HG03558 (cell line): ENCODE data around the gene SART3.
"Not testable (repeated sequence)": the region's sequence is repeated elsewhere in the genome, so short reads cannot be mapped to it uniquely, and the experiment has no call there.

Experiments used
- ATAC-seq: cut with Tn5 transposase; IDR thresholded peaks from one replicate; pipeline ENCODE4 v1.9.1; 2021; ENCODE audit warnings: moderate number of reproducible peaks; ENCODE audit not compliant: unreplicated experiment; ENCODE audit errors: extremely low read depth

The SART3 gene

GRCh38 chr12:108507971-108508642 lies 52.9 kb downstream of the SART3 start:
- ATAC-seq = no peak

GRCh38 chr12:108505129-108505528 lies 55.8 kb downstream of the SART3 start:
- ATAC-seq = no peak

- ATAC-seq = no peak
These were observed 58.1 kb downstream of the SART3 start for GRCh38 chr12:108502922-108503321.

- no peak for ATAC-seq
These were observed 62.8 kb downstream of the SART3 start for GRCh38 chr12:108498136-108498535.

GRCh38 chr12:108495823-108496579 lies 65.0 kb downstream of the SART3 start:
- no peak for ATAC-seq

GRCh38 chr12:108495054-108495453 lies 65.9 kb downstream of the SART3 start:
- ATAC-seq = no peak

GRCh38 chr12:108491256-108491655 lies 69.7 kb downstream of the SART3 start:
- no peak for ATAC-seq

- ATAC-seq = not testable (repeated sequence)
These were observed 73.9 kb downstream of the SART3 start for GRCh38 chr12:108487029-108487428.

GRCh38 chr12:108485371-108485770 lies 75.6 kb downstream of the SART3 start:
- not testable (repeated sequence) for ATAC-seq

GRCh38 chr12:108484845-108485244 lies 76.1 kb downstream of the SART3 start:
- no peak for ATAC-seq

- ATAC-seq = no peak
These were observed 76.5 kb downstream of the SART3 start for GRCh38 chr12:108484431-108484830.

- no peak for ATAC-seq
These were observed 77.5 kb downstream of the SART3 start for GRCh38 chr12:108483213-108484059.

GRCh38 chr12:108482717-108483212 lies 78.2 kb downstream of the SART3 start:
- ATAC-seq = no peak

GRCh38 chr12:108479364-108480070 lies 81.5 kb downstream of the SART3 start:
- ATAC-seq = no peak

GRCh38 chr12:108478611-108479206 lies 82.3 kb downstream of the SART3 start:
- ATAC-seq = no peak

- ATAC-seq = no peak
These were observed 83.1 kb downstream of the SART3 start for GRCh38 chr12:108477881-108478259.

GRCh38 chr12:108477055-108477880 lies 83.7 kb downstream of the SART3 start:
- no peak for ATAC-seq

GRCh38 chr12:108475396-108475795 lies 85.6 kb downstream of the SART3 start:
- ATAC-seq = no peak
